NCI-H2029 treated with DMSO at 0.1 percent for 48 hours (cell line): Measurements from ENCODE around the gene FRMD5.
"Not testable (repeated sequence)": the region's sequence is repeated elsewhere in the genome, so short reads cannot be mapped to it uniquely, and the experiment has no call there.

ENCODE experiments used
- DNase-seq: peaks from one replicate; lab custom pipeline; 2025; lab: John Stamatoyannopoulos, UW

Gene FRMD5

GRCh38 chr15:44195151-44195740 is at the start of gene FRMD5:
FRMD5 (minus strand) TSS chr15:44195271.
- peak; percentile 79 for DNase-seq

GRCh38 chr15:44243829-44244228 is 48.8 kb upstream of the FRMD5 start:
- DNase-seq = no peak

GRCh38 chr15:44243141-44243540 is 48.1 kb upstream of the FRMD5 start:
- no peak for DNase-seq

- no peak for DNase-seq
Measured at GRCh38 chr15:44231842-44232241, 36.8 kb upstream of the FRMD5 start.

- DNase-seq = not testable (repeated sequence)
Measured at GRCh38 chr15:44229301-44229700, 34.2 kb upstream of the FRMD5 start.

- no peak for DNase-seq
Measured at GRCh38 chr15:44227584-44227983, 32.5 kb upstream of the FRMD5 start.

- DNase-seq = not testable (repeated sequence)
Measured at GRCh38 chr15:44227001-44227400, 31.9 kb upstream of the FRMD5 start.

GRCh38 chr15:44222478-44222877 is 27.4 kb upstream of the FRMD5 start:
- no peak for DNase-seq

- DNase-seq = no peak
Measured at GRCh38 chr15:44219073-44219472, 24.0 kb upstream of the FRMD5 start.

- no peak for DNase-seq
Measured at GRCh38 chr15:44216958-44217357, 21.9 kb upstream of the FRMD5 start.

- DNase-seq = no peak
Measured at GRCh38 chr15:44215594-44215993, 20.5 kb upstream of the FRMD5 start.

GRCh38 chr15:44208956-44209355 is 13.9 kb upstream of the FRMD5 start:
- no peak for DNase-seq

GRCh38 chr15:44207643-44208042 is 12.6 kb upstream of the FRMD5 start:
- DNase-seq = no peak

- no peak for DNase-seq
Measured at GRCh38 chr15:44199393-44199792, 4.3 kb upstream of the FRMD5 start.

- DNase-seq = no peak
Measured at GRCh38 chr15:44194323-44195150, 534 bp downstream of the FRMD5 start.

GRCh38 chr15:44193651-44194322 is 1.3 kb downstream of the FRMD5 start:
- DNase-seq = peak; percentile 2

GRCh38 chr15:44188795-44189194 is 6.3 kb downstream of the FRMD5 start:
- no peak for DNase-seq

- no peak for DNase-seq
Measured at GRCh38 chr15:44186705-44187104, 8.4 kb downstream of the FRMD5 start.

GRCh38 chr15:44183363-44183762 is 11.7 kb downstream of the FRMD5 start:
- DNase-seq = no peak

- DNase-seq = no peak
Measured at GRCh38 chr15:44181410-44181809, 13.7 kb downstream of the FRMD5 start.

GRCh38 chr15:44177139-44177538 is 17.9 kb downstream of the FRMD5 start:
- DNase-seq = no peak

GRCh38 chr15:44173813-44174212 is 21.3 kb downstream of the FRMD5 start:
- no peak for DNase-seq

- DNase-seq = no peak
Measured at GRCh38 chr15:44163370-44163769, 31.7 kb downstream of the FRMD5 start.
